Measurements from ENCODE around the gene ATP6V1A.

DNA sequence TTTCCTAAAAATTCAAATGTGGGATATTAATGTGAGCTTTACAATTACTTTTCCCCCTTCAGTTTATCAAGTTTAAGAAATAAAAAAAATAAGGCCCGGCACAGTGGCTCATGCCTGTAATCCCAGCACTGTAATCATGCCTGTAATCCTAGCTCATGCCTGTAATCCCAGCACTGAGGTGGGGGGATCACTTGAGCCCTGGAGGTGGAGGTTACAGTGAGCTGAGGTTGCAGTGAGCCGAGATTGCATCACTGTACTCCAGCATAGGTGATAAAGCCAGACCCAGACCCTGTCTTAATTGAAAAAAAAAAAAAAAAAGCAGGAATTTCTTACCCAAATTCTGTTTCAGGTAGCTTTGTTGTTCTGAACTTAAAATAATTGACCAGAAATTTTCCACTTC is 17.9 kb downstream of the ATP6V1A start:
- TF ChIP-seq CTCF (IDR thresholded peaks at IDR 0.05; ENCODE audit: low read depth, low read length, poor library complexity, severe bottlenecking) = no peak
- no peak for TF ChIP-seq EZH2phosphoT487 (IDR thresholded peaks at IDR 0.05; ENCODE audit: borderline replicate concordance, low read length)
